SK-N-SH (cell line): ENCODE results near the gene THUMPD3.

Experiments used
- CTCF ChIP-seq: fragments of 200-600 bp; sonication (generic); IDR thresholded peaks from 2 replicates; pipeline ENCODE4 v1.6.1; 2017; ENCODE audit warnings: antibody characterized with exemption, mild to moderate bottlenecking, moderate library complexity
- EP300 ChIP-seq, 2 experiments: IDR thresholded peaks; 2 replicates each; pipeline versions ENCODE4 v1.4.0 to v1.6.1; 2012; ENCODE audit warnings: borderline replicate concordance in 1 of 2, low read depth in 1 of 2, low read length in 1 of 2
- EZH2phosphoT487 ChIP-seq: fragments of 200-600 bp; sonication (generic); IDR thresholded peaks from 2 replicates; pipeline ENCODE4 v1.6.1; 2017; ENCODE audit warnings: low read depth, mixed run types, mild to moderate bottlenecking, antibody characterized with exemption, moderate library complexity, borderline replicate concordance
- FOSL2 ChIP-seq: IDR thresholded peaks from 2 replicates; pipeline ENCODE4 v1.4.0; 2012; ENCODE audit warnings: low read depth, mild to moderate bottlenecking, moderate library complexity, borderline replicate concordance
- FOXJ3 ChIP-seq: sonication (generic); formaldehyde crosslinking; IDR thresholded peaks from 2 replicates; pipeline ENCODE4 v1.5.1; 2020; ENCODE audit warnings: mild to moderate bottlenecking, missing genetic modification reagents
- GABPA ChIP-seq: IDR thresholded peaks from 2 replicates; pipeline ENCODE4 v1.4.0; 2012; ENCODE audit warnings: low read depth, mild to moderate bottlenecking
- GATA2 ChIP-seq: sonication (generic); formaldehyde crosslinking; IDR thresholded peaks from 2 replicates; pipeline ENCODE4 v1.5.0; 2020; ENCODE audit warnings: mild to moderate bottlenecking, missing genetic modification reagents
- JUND ChIP-seq: IDR thresholded peaks from 2 replicates; pipeline ENCODE4 v1.4.0; 2012
- NFIC ChIP-seq: IDR thresholded peaks from 2 replicates; pipeline ENCODE4 v1.4.0; 2012; ENCODE audit warnings: borderline replicate concordance
- POLR2AphosphoS5 ChIP-seq: IDR thresholded peaks from 2 replicates; pipeline ENCODE4 v1.6.1; 2012; ENCODE audit warnings: low read depth, low read length
- RCOR1 ChIP-seq: fragments of 150-350 bp; IDR thresholded peaks from 2 replicates; pipeline ENCODE4 v1.6.1; 2017; ENCODE audit warnings: antibody characterized with exemption, low read length
- SIN3A ChIP-seq: IDR thresholded peaks from 2 replicates; pipeline ENCODE4 v1.6.1; 2012; ENCODE audit warnings: low read depth, mild to moderate bottlenecking, low read length, moderate library complexity, borderline replicate concordance
- TAF1 ChIP-seq: IDR thresholded peaks from 2 replicates; pipeline ENCODE4 v1.6.1; 2012; ENCODE audit warnings: low read depth, mild to moderate bottlenecking, low read length, moderate library complexity, borderline replicate concordance
- TF ChIP-seq, protein P1 (sequence below): IDR thresholded peaks from 2 replicates; pipeline ENCODE4 v1.6.1; 2012; ENCODE audit warnings: mild to moderate bottlenecking, low read depth, low read length, moderate library complexity

DNA sequence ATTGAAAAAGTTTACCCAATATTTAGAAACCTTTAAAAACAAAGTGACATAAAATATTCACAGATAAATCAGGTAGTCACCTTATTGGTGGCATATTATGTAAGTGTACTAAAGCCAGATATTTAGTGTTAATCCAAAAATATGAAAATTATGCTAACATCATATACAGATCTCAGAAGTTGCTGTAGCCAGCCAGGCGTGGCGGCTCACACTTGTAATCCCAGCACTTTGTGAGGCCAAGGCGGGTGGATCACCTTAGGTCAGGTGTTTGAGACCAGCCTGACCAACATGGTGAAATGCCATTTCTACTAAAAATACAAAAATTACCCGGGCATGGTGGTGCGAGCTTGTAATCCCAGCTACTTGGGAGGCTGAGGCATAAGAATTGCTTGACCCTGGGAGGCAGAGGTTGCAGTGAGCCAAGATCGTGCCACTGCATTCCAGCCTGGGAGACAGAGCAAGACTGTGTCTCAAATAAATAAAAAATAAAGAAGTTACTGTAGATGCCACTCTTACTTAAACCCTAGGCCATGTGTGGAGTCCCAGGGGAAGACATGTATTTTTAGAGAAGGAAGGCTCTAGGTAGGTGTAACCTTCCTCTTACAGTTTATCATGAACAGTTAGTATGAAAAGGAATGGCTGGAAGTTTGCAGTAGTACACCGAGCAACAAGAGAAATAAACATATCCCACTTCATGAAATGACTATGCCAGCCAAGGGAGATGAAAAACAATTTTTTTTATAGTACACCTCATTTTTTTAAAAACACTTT is 44.2 kb downstream of the THUMPD3 start:
- no peak for TF ChIP-seq TAF1
- no peak for TF ChIP-seq EP300 (IDR thresholded peaks at IDR 0.05; ENCODE audit: borderline replicate concordance in 1 of 2, low read depth in 1 of 2, low read length in 1 of 2)
- no peak for TF ChIP-seq CTCF
- TF ChIP-seq RCOR1: no peak
- no peak for TF ChIP-seq JUND
- no peak for TF ChIP-seq FOXJ3 (CRISPR knock-in tag)
- TF ChIP-seq GATA2 (CRISPR knock-in tag): no peak
- TF ChIP-seq POLR2AphosphoS5: no peak
- no peak for TF ChIP-seq GABPA
- no peak for TF ChIP-seq FOSL2
- no peak for TF ChIP-seq NFIC
- no peak for TF ChIP-seq SIN3A
- TF ChIP-seq EZH2phosphoT487: no peak
- TF ChIP-seq, protein P1, sequence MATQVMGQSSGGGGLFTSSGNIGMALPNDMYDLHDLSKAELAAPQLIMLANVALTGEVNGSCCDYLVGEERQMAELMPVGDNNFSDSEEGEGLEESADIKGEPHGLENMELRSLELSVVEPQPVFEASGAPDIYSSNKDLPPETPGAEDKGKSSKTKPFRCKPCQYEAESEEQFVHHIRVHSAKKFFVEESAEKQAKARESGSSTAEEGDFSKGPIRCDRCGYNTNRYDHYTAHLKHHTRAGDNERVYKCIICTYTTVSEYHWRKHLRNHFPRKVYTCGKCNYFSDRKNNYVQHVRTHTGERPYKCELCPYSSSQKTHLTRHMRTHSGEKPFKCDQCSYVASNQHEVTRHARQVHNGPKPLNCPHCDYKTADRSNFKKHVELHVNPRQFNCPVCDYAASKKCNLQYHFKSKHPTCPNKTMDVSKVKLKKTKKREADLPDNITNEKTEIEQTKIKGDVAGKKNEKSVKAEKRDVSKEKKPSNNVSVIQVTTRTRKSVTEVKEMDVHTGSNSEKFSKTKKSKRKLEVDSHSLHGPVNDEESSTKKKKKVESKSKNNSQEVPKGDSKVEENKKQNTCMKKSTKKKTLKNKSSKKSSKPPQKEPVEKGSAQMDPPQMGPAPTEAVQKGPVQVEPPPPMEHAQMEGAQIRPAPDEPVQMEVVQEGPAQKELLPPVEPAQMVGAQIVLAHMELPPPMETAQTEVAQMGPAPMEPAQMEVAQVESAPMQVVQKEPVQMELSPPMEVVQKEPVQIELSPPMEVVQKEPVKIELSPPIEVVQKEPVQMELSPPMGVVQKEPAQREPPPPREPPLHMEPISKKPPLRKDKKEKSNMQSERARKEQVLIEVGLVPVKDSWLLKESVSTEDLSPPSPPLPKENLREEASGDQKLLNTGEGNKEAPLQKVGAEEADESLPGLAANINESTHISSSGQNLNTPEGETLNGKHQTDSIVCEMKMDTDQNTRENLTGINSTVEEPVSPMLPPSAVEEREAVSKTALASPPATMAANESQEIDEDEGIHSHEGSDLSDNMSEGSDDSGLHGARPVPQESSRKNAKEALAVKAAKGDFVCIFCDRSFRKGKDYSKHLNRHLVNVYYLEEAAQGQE: no peak
